GM12878 (cell line): ENCODE data around the gene MISFA. TPM values are rescaled to one million over a fixed set of nuclear protein-coding genes. Genes with fewer than 3 reads are reported as not detected.

Experiments used
- CBFB ChIP-seq: IDR thresholded peaks from 2 replicates; pipeline ENCODE4 v1.6.1; 2016; ENCODE audit warnings: antibody characterized with exemption, low read depth
- HCFC1 ChIP-seq: fragments of 150-350 bp; IDR thresholded peaks from 2 replicates; pipeline ENCODE4 v1.6.1; 2014; ENCODE audit warnings: low read length
- MTA3 ChIP-seq: IDR thresholded peaks from 2 replicates; pipeline ENCODE4 v1.6.1; 2012; ENCODE audit warnings: low read length, inconsistent platforms, borderline replicate concordance
- MYB ChIP-seq: fragments of 150-350 bp; IDR thresholded peaks from 2 replicates; pipeline ENCODE4 v1.6.1; 2014; ENCODE audit warnings: mild to moderate bottlenecking, low read depth, low read length, borderline replicate concordance
- NBN ChIP-seq: fragments of 450-650 bp; IDR thresholded peaks from 2 replicates; pipeline ENCODE4 v1.6.1; 2016
- NFXL1 ChIP-seq: fragments of 450-650 bp; IDR thresholded peaks from 2 replicates; pipeline ENCODE4 v1.6.1; 2017; ENCODE audit warnings: antibody characterized with exemption, mild to moderate bottlenecking, borderline replicate concordance
- PML ChIP-seq: IDR thresholded peaks from 2 replicates; pipeline ENCODE4 v1.6.1; 2012; ENCODE audit warnings: low read length, inconsistent platforms
- RAD51 ChIP-seq: fragments of 450-650 bp; IDR thresholded peaks from 2 replicates; pipeline ENCODE4 v1.6.1; 2016; ENCODE audit warnings: moderate library complexity, mild to moderate bottlenecking, inconsistent platforms
- RELA ChIP-seq: fragments of 450-650 bp; IDR thresholded peaks from 2 replicates; pipeline ENCODE4 v1.8.0; 2014; ENCODE audit warnings: borderline replicate concordance; ENCODE audit not compliant: partially characterized antibody
- SMAD1 ChIP-seq: fragments of 450-650 bp; IDR thresholded peaks from 2 replicates; pipeline ENCODE4 v1.6.1; 2018; ENCODE audit warnings: mild to moderate bottlenecking, low read depth; ENCODE audit not compliant: partially characterized antibody
- SMC3 ChIP-seq: IDR thresholded peaks from 2 replicates; pipeline ENCODE4 v1.6.1; 2011; ENCODE audit warnings: low read length, improper control_type of control experiment, borderline replicate concordance
- TARDBP ChIP-seq: IDR thresholded peaks from 2 replicates; pipeline ENCODE4 v1.6.1; 2016; ENCODE audit warnings: borderline replicate concordance
- TCF7 ChIP-seq: IDR thresholded peaks from 2 replicates; pipeline ENCODE4 v1.6.1; 2014; ENCODE audit warnings: antibody characterized with exemption, borderline replicate concordance
- ZSCAN29 ChIP-seq: fragments of 450-650 bp; IDR thresholded peaks from 2 replicates; pipeline ENCODE4 v1.6.1; 2017; ENCODE audit warnings: mild to moderate bottlenecking, moderate library complexity
- ZZZ3 ChIP-seq: IDR thresholded peaks from 2 replicates; pipeline ENCODE4 v1.6.1; 2011; ENCODE audit warnings: low read depth; ENCODE audit not compliant: control insufficient read depth, insufficient read length
- polyA plus RNA-seq, 11 experiments: library from polyadenylated mRNA; depleted of rRNA in 4 of 11; unstranded in 6 of 11; stranded (reverse) in 5 of 11; fragments of >200 nt; fragmentation: Nextera tagmentation in 4 of 11; fragmentation: Illumina TruSeq in 1 of 11; extraction: Ambion mirVana in 4 of 11; extraction: Trizol in 1 of 11; gene quantifications; 1 replicate in 1 of 11; 2 replicates in 10 of 11; pipeline versions ENCODE4 v1.2.1 to v1.2.3, GENCODE V29; 2011 to 2016; ENCODE audit warnings: inconsistent platforms in 2 of 11, missing spikeins in 2 of 11, low read depth in 1 of 11
- total RNA-seq, 4 experiments: library from RNA; depleted of rRNA in 3 of 4; stranded (reverse); fragments of >200 nt in 3 of 4; fragmentation: Illumina TruSeq in 1 of 4; extraction: Trizol in 1 of 4; gene quantifications; 2 replicates each; pipeline versions ENCODE4 v1.2.1 to v1.2.3, GENCODE V29; 2013 to 2021
- TF ChIP-seq, protein P1 (sequence below): IDR thresholded peaks from 2 replicates; pipeline ENCODE4 v1.6.1; 2011; ENCODE audit warnings: low read depth, low read length, improper control_type of control experiment, borderline replicate concordance
- TF ChIP-seq, protein P2 (sequence below): fragments of 450-650 bp; IDR thresholded peaks from 2 replicates; pipeline ENCODE4 v1.6.1; 2017; ENCODE audit warnings: mild to moderate bottlenecking, low read depth, inconsistent platforms; ENCODE audit not compliant: poor library complexity, severe bottlenecking
- TF ChIP-seq, protein P3 (sequence below): IDR thresholded peaks from 2 replicates; pipeline ENCODE4 v1.6.1; 2012; ENCODE audit warnings: low read depth, low read length, improper control_type of control experiment

Gene MISFA
- total and polyA plus RNA-seq, 10 of the 15 experiments (the other 5 are each of a cell fraction or from before 2014, with no cell fraction given), result 0.88 to 4.6 (median 2.3) TPM; not detected in 1

DNA sequence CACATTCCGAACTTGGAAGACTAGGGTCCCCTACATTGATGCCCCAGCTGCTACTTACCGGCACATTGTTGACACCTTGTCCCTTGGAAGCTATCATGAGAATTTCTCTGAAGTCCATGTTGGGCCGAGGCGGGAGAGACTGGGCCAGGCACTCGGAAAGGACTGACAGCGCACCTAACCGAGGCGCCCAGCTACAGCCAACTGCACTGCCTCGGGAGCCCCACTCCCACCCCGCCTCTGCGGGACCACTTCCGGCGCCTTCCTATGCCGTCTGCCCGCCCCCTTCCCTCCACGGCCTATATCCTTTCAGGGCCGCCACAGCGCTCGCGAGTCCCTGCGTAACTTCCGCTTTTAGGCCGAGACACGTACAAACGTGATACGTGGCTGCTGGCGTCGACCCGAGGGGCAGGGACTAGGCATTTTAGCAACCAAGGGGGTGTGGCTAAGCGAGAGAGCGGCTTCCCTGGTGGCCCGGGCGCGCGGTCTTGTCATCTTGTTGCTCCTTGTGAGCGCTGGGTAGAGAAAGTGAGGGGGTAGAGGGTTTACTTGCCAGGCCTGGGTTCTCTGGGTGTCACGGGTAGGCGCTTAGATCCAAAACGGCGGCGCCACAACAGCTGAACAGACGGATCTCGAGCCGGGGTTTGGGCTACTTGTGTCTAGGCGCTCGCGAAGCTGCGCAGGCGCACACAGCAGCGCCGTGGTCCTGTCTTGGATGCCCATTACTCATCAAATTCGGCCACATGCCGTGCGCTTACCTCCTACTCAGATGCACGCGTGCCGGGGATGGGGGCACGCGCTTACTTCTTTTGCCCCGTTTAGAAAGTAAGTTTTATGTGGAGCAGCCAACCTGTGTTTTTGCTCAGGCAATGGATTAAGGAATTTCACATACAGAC, 34.8 kb downstream of the MISFA start, which contains the start of gene SPTY2D1 (continued):
- TF ChIP-seq RELA (peak; percentile 27), TARDBP (no peak), RAD51 (no peak), TCF7 (no peak), NFXL1 (no peak), HCFC1 (peak; percentile 73), ZSCAN29 (no peak), MTA3 (no peak), PML (peak; percentile 98), SMC3 (no peak), CBFB (peak; percentile 79), NBN (peak; percentile 81; the same call in 1 of the 2 replicates), MYB (no peak), ZZZ3 (no peak), SMAD1 (peak; percentile 47)
- TF ChIP-seq, protein P1, sequence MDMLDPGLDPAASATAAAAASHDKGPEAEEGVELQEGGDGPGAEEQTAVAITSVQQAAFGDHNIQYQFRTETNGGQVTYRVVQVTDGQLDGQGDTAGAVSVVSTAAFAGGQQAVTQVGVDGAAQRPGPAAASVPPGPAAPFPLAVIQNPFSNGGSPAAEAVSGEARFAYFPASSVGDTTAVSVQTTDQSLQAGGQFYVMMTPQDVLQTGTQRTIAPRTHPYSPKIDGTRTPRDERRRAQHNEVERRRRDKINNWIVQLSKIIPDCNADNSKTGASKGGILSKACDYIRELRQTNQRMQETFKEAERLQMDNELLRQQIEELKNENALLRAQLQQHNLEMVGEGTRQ, result no peak
- TF ChIP-seq, protein P2, sequence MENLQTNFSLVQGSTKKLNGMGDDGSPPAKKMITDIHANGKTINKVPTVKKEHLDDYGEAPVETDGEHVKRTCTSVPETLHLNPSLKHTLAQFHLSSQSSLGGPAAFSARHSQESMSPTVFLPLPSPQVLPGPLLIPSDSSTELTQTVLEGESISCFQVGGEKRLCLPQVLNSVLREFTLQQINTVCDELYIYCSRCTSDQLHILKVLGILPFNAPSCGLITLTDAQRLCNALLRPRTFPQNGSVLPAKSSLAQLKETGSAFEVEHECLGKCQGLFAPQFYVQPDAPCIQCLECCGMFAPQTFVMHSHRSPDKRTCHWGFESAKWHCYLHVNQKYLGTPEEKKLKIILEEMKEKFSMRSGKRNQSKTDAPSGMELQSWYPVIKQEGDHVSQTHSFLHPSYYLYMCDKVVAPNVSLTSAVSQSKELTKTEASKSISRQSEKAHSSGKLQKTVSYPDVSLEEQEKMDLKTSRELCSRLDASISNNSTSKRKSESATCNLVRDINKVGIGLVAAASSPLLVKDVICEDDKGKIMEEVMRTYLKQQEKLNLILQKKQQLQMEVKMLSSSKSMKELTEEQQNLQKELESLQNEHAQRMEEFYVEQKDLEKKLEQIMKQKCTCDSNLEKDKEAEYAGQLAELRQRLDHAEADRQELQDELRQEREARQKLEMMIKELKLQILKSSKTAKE, result no peak
- TF ChIP-seq, protein P3, sequence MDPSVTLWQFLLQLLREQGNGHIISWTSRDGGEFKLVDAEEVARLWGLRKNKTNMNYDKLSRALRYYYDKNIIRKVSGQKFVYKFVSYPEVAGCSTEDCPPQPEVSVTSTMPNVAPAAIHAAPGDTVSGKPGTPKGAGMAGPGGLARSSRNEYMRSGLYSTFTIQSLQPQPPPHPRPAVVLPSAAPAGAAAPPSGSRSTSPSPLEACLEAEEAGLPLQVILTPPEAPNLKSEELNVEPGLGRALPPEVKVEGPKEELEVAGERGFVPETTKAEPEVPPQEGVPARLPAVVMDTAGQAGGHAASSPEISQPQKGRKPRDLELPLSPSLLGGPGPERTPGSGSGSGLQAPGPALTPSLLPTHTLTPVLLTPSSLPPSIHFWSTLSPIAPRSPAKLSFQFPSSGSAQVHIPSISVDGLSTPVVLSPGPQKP, result peak; percentile 89
